Peyer's patch (tissue), 4 donors: ENCODE results near the gene STK32C. TPM values are rescaled to one million over a fixed set of nuclear protein-coding genes. Genes with fewer than 3 reads are reported as not detected.

Experiments used
- DNase-seq, 3 donors: peaks; one replicate each; pipeline ENCODE4 v3.0.0-alpha.2; 2017 to 2019
- H3K27ac ChIP-seq, 4 donors: fragments of 200-600 bp; sonication (generic); one replicate each; pipeline ENCODE4 v1.5.1; 2016 to 2019
- H3K27me3 ChIP-seq, 2 donors: fragments of 200-600 bp; sonication (generic); one replicate each; pipeline ENCODE4 v1.5.1; 2019
- H3K36me3 ChIP-seq, 3 donors: fragments of 200-600 bp; sonication (generic); one replicate each; pipeline ENCODE4 v1.5.1; 2016 to 2019
- H3K4me1 ChIP-seq, 4 donors: fragments of 200-600 bp; sonication (generic); one replicate each; pipeline ENCODE4 v1.5.1; 2016 to 2019
- H3K4me3 ChIP-seq, 4 donors: fragments of 200-600 bp; sonication (generic); 1 replicate in 3 of 4; 2 replicates in 1 of 4; pipeline ENCODE4 v1.5.1; 2016 to 2019; ENCODE audit warnings: mild to moderate bottlenecking in 1 of 4
- H3K9me3 ChIP-seq, 4 donors: fragments of 200-600 bp; sonication (generic); one replicate each; pipeline ENCODE4 v1.5.1; 2016 to 2019; ENCODE audit warnings: mild to moderate bottlenecking in 1 of 4
- POLR2A ChIP-seq, 2 donors: fragments of 450-650 bp; IDR thresholded peaks; one replicate each; pipeline ENCODE4 v1.5.1; 2017; ENCODE audit warnings: antibody characterized with exemption in 2 of 2, mild to moderate bottlenecking in 2 of 2, moderate library complexity in 2 of 2
- total RNA-seq, 4 donors: library from RNA; depleted of rRNA; stranded (reverse); fragments of >200 nt; gene quantifications; one replicate each; pipeline ENCODE4 v1.1.0, GENCODE V29; 2016
- TF ChIP-seq, protein P1 (sequence below), 6 experiments: fragments of 450-650 bp in 4 of 6; fragments of 200-600 bp in 2 of 6; sonication (generic) in 1 of 6; IDR thresholded peaks; one replicate each; pipeline ENCODE4 v1.5.1; 2017 to 2019; ENCODE audit warnings: antibody characterized with exemption in 6 of 6, mild to moderate bottlenecking in 3 of 6, moderate library complexity in 1 of 6

Gene STK32C
- total RNA-seq, 4 donors from 2014 or later, result 0.35 to 23.9 (median 4.4) TPM

GRCh38 chr10:132280646-132281074, 27.1 kb downstream of the STK32C start:
- Histone ChIP-seq H3K9me3 (no peaks in the 10 kb centered on the region), H3K4me1 (no peaks in the 10 kb centered on the region), H3K4me3 (no peak overlapping the region), H3K27me3 (no peaks in the 10 kb centered on the region), H3K27ac (no peak overlapping the region), H3K36me3 (no peaks in the 10 kb centered on the region)
- no peak for DNase-seq
- no peak for TF ChIP-seq POLR2A (IDR thresholded peaks at IDR 0.05)
- TF ChIP-seq, protein P1, sequence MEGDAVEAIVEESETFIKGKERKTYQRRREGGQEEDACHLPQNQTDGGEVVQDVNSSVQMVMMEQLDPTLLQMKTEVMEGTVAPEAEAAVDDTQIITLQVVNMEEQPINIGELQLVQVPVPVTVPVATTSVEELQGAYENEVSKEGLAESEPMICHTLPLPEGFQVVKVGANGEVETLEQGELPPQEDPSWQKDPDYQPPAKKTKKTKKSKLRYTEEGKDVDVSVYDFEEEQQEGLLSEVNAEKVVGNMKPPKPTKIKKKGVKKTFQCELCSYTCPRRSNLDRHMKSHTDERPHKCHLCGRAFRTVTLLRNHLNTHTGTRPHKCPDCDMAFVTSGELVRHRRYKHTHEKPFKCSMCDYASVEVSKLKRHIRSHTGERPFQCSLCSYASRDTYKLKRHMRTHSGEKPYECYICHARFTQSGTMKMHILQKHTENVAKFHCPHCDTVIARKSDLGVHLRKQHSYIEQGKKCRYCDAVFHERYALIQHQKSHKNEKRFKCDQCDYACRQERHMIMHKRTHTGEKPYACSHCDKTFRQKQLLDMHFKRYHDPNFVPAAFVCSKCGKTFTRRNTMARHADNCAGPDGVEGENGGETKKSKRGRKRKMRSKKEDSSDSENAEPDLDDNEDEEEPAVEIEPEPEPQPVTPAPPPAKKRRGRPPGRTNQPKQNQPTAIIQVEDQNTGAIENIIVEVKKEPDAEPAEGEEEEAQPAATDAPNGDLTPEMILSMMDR (IDR thresholded peaks at IDR 0.05), result no peak

DNA sequence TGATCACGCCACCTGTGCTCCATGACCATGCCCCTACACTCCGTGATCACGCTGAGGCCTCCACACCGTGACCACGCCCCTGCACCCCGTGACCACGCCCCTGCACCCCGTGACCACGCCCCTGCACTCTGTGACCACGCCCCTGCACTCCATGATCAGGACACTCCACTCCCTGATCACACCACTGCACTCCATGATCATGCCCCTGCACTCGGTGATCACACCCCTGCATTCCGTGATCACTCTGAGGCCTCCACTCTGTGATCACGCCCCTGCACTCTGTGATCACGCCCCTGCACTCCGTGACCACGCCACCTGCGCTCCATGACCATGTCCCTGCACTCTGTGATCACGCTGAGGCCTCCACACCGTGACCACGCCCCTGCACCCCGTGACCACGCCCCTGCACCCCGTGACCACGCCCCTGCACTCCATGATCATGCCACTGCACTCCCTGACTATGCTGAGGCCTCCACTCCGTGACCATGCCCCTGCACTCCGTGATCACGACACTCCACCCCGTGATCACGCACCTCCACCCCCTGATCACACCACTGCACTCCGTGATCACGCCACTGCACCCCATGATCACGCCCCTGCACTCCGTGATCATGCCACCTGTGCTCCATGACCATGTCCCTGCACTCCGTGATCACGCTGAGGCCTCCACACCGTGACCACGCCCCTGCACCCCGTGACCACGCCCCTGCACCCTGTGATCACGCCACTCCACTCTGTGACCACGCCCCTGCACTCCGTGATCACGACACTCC, 27.7 kb downstream of the STK32C start:
- no peak for TF ChIP-seq POLR2A (IDR thresholded peaks at IDR 0.05)
- TF ChIP-seq, protein P1 (IDR thresholded peaks at IDR 0.05), result no peak
- Histone ChIP-seq H3K27me3 (no peaks in the 10 kb centered on the region), H3K4me1 (no peaks in the 10 kb centered on the region), H3K27ac (no peak overlapping the region), H3K4me3 (no peak overlapping the region), H3K36me3 (no peaks in the 10 kb centered on the region), H3K9me3 (no peaks in the 10 kb centered on the region)
- no peak for DNase-seq

- Histone ChIP-seq H3K4me1 (no peaks in the 10 kb centered on the region), H3K4me3 (no peak overlapping the region), H3K9me3 (no peaks in the 10 kb centered on the region), H3K36me3 (no peaks in the 10 kb centered on the region), H3K27me3 (no peaks in the 10 kb centered on the region), H3K27ac (no peak overlapping the region)
- no peak for TF ChIP-seq POLR2A (IDR thresholded peaks at IDR 0.05)
- TF ChIP-seq, protein P1 (IDR thresholded peaks at IDR 0.05), result no peak
- no peak for DNase-seq
Observed at GRCh38 chr10:132277311-132277741, 30.4 kb downstream of the STK32C start.

DNA sequence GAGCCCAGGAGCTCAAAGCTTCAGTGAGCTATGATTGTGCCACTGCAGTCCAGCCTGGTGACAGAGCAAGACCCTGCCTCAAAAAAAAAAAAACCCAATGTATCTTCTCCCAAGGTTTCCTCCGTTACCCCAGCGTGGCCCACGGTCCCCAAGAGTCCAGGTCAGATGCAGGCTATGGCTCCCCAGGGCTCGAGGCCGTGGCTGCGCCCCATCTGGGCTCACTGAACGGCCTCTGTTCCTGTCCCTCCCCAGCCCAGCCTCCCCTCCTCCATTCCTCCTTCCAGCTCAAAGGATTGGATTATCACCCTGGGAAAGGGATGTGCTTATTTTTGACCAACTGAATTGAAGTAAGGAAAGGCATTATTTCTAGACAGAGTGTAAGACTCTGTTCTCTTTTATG, 31.0 kb downstream of the STK32C start:
- no peak for DNase-seq
- no peaks in the 10 kb centered on the region for H3K9me3 ChIP-seq
- no peak overlapping the region for H3K4me3 ChIP-seq
- no peaks in the 10 kb centered on the region for H3K4me1 ChIP-seq
- no peak for TF ChIP-seq POLR2A (IDR thresholded peaks at IDR 0.05)
- TF ChIP-seq, protein P1 (IDR thresholded peaks at IDR 0.05), result no peak
- H3K27ac ChIP-seq, result no peak overlapping the region
- no peaks in the 10 kb centered on the region for H3K27me3 ChIP-seq
- H3K36me3 ChIP-seq, result no peaks in the 10 kb centered on the region

GRCh38 chr10:132276179-132276675, 31.5 kb downstream of the STK32C start:
- TF ChIP-seq, protein P1 (IDR thresholded peaks at IDR 0.05), result no peak
- no peak for TF ChIP-seq POLR2A (IDR thresholded peaks at IDR 0.05)
- Histone ChIP-seq H3K36me3 (no peaks in the 10 kb centered on the region), H3K9me3 (no peaks in the 10 kb centered on the region), H3K4me3 (no peak overlapping the region), H3K4me1 (no peaks in the 10 kb centered on the region), H3K27me3 (no peaks in the 10 kb centered on the region), H3K27ac (no peak overlapping the region)
- no peak for DNase-seq
